ENCODE results near the gene POM121L12. TPM values are rescaled to one million over a fixed set of nuclear protein-coding genes. Genes with fewer than 3 reads are reported as not detected.

Gene POM121L12
- total RNA-seq: not detected

DNA sequence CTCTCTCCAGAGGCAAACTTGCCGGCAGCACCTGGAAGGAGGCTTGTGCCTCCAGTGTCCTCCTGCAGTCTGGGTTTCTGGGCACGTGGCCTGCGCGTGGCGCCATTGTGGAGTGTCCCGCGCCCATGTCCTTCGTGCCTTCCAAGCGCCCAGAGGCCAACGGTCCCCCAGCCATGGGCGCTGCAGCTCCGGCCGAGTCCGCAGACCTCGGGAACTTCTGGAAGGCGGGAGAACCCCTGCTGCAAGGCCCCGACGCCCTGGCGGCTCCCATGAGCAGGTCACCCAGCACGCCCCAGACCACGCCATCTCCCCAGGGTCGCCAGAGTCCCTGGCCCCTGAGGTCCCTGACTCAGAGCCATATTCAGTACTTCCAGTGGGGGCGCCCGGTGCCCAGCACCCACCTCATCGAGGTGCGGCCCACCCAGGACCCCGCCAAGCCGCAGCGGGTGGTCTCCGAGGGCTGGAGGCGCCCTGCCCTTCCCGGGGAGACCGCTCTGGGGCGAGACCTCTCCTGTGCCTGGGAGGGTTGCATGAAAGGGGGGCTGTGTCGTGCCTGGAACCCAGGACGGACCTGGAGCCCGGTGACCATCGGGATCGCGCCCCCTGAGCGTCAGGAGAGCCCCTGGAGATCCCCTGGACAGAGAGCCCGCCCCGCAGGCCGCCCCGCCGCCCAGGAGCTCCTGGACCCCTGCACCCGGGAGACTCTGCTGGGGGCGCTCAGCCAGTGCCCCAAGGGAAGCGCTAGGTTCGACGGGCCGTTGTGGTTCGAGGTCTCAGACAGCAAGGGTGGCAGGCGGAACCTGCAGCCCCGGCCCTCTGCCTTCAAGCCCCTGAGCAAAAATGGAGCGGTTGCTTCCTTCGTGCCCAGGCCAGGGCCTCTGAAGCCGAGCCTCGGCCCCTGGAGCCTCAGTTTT is at the start of gene POM121L12:
Gene POM121L12 (plus strand): TSS at position 135 of the 914 bp plus-strand sequence. CDS start 39 bp downstream, at position 174.
- H3K4me3 ChIP-seq (replicated peaks in 1 of 3): no peak within 1 kb of the TSS
- no peak for DNase-seq
- WGBS, 2 donors: 93 to 96% methylated on average over 31 to 34 of the region's 59 CpGs

DNA sequence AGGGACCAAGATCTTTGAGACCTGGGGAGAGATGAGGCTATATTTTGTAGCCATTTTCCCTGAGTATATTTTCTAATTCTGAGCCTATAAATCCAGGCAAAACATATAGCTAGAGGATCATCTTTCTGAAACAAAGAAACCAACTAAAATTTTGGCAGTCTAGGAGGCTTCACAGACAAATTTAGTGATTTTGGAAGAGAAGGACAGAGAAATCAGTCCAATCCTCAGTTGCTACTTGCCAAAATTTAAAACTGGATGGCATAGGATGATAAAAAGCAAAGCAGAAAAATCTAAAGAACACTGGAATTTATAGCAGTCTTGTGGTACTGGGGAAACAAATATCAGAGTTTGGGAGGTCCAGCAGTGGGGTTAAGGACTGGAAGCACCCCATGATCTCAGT is 43.4 kb upstream of the POM121L12 start:
- intact Hi-C loops (cut with DNase I): no loop called here
- Histone ChIP-seq H3K36me3 (no peaks in the 10 kb centered on the region), H3K4me3 (replicated peaks in 1 of 3) (no peak overlapping the region), H3K27ac (no peak overlapping the region), H3K9me3 (no peaks in the 10 kb centered on the region), H3K27me3 (no peaks in the 10 kb centered on the region), H3K4me1 (no peaks in the 10 kb centered on the region)
- no peak for DNase-seq
- no peak for TF ChIP-seq POLR2A (IDR thresholded peaks at IDR 0.05)
- TF ChIP-seq, protein P1, sequence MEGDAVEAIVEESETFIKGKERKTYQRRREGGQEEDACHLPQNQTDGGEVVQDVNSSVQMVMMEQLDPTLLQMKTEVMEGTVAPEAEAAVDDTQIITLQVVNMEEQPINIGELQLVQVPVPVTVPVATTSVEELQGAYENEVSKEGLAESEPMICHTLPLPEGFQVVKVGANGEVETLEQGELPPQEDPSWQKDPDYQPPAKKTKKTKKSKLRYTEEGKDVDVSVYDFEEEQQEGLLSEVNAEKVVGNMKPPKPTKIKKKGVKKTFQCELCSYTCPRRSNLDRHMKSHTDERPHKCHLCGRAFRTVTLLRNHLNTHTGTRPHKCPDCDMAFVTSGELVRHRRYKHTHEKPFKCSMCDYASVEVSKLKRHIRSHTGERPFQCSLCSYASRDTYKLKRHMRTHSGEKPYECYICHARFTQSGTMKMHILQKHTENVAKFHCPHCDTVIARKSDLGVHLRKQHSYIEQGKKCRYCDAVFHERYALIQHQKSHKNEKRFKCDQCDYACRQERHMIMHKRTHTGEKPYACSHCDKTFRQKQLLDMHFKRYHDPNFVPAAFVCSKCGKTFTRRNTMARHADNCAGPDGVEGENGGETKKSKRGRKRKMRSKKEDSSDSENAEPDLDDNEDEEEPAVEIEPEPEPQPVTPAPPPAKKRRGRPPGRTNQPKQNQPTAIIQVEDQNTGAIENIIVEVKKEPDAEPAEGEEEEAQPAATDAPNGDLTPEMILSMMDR (IDR thresholded peaks at IDR 0.05): no peak

More for the DNA sequence above, at the start of gene POM121L12:
- Histone ChIP-seq H3K27me3 (no peaks in the 10 kb centered on the region), H3K27ac (no peak within 1 kb of the TSS), H3K36me3 (no peaks in the 10 kb centered on the region), H3K4me1 (no peaks in the 10 kb centered on the region), H3K9me3 (no peaks in the 10 kb centered on the region)
- TF ChIP-seq POLR2A (IDR thresholded peaks at IDR 0.05): no peak
- TF ChIP-seq, protein P1 (IDR thresholded peaks at IDR 0.05): no peak
- intact Hi-C loops (cut with DNase I): no loop called here

DNA sequence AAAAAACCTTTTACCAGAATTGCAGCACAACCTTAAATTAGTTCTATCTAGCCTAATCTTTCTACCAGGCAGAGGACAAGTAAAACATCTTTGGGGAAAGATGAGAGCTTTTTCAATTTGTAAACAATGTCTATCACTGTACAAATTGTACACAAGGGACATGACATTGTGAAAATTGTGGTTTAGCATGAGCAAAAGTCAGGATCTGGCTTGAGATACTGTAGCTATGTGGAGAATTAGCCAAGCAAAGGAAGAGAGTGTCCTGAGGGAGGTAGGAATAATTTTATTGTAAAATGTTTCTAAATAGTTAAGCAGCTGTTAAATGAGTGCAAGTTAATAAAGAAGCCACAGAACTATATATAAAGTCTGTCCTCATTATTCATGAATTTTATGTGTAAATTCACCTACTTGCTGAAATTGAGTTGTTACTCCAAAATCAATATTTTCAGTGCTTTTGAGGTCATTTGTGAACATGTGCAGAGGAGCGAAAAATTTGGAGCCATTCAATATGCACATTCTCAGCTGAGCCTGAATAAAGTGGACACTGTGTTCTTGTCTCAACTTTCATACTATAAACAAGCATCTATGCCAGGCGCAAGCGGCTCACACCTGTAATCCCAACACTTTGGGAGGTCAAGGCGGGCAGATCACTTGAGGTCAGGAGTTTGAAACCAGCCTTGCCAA is 42.8 kb upstream of the POM121L12 start:
- WGBS, 2 donors: 82 to 89% methylated on average over 4 of the region's 4 CpGs
- H3K27ac ChIP-seq: no peak overlapping the region
- H3K4me1 ChIP-seq: no peaks in the 10 kb centered on the region
- H3K27me3 ChIP-seq: no peaks in the 10 kb centered on the region
- H3K9me3 ChIP-seq: no peaks in the 10 kb centered on the region
- intact Hi-C loops (cut with DNase I): no loop called here
- no peak overlapping the region for H3K4me3 ChIP-seq (replicated peaks in 1 of 3)
- no peaks in the 10 kb centered on the region for H3K36me3 ChIP-seq
- TF ChIP-seq, protein P1 (IDR thresholded peaks at IDR 0.05): no peak
- no peak for TF ChIP-seq POLR2A (IDR thresholded peaks at IDR 0.05)
- no peak for DNase-seq

DNA sequence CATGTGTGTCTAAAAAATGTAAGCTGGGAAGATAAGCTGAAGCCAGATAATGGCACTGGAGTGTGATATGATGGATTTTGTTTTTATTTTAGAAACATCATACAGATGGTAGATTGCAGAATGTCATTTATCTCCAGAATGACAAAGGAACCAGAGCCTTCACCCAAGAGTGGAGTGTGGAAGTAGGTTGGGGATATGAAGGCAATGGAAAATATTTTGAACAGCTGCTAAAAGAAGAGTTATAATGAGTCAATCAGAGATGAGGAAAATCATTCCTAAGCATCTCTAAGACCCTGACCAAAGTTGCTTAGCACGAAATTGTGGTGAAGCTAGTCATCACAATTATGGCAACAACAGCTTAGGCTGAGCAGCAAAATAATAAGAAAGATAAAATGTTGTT is 39.8 kb upstream of the POM121L12 start:
- no peaks in the 10 kb centered on the region for H3K36me3 ChIP-seq
- H3K27me3 ChIP-seq: no peaks in the 10 kb centered on the region
- H3K4me1 ChIP-seq: no peaks in the 10 kb centered on the region
- WGBS, 2 donors: 59 to 67% methylated on average over 1 of the region's 1 CpG
- no peak for DNase-seq
- TF ChIP-seq POLR2A (IDR thresholded peaks at IDR 0.05): no peak
- TF ChIP-seq, protein P1 (IDR thresholded peaks at IDR 0.05): no peak
- no peak overlapping the region for H3K27ac ChIP-seq
- H3K9me3 ChIP-seq: no peaks in the 10 kb centered on the region
- no peak overlapping the region for H3K4me3 ChIP-seq (replicated peaks in 1 of 3)
- intact Hi-C loops (cut with DNase I): no loop called here

DNA sequence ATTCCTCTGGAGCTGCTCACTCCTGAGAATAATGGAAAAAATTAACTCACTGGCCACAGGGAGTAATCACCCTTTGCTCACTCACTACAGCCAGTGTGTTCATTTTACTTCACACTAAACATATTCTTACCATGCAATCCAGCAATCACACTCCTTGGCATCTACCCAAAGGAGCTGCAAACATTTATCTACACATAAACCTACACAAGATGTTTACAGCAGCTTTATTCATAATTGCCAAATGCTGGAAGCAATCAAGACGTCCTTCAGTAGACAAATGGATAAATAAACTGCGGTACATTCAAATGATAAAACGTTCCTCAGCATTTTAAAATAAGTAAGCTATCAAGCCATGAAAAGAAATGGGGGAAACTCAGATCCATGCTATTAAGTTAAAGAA is 34.2 kb upstream of the POM121L12 start:
- TF ChIP-seq POLR2A (IDR thresholded peaks at IDR 0.05): no peak
- TF ChIP-seq, protein P1 (IDR thresholded peaks at IDR 0.05): no peak
- H3K27ac ChIP-seq: no peak overlapping the region
- no peaks in the 10 kb centered on the region for H3K9me3 ChIP-seq
- intact Hi-C loops (cut with DNase I): no loop called here
- no peak overlapping the region for H3K4me3 ChIP-seq (replicated peaks in 1 of 3)
- H3K4me1 ChIP-seq: no peaks in the 10 kb centered on the region
- H3K27me3 ChIP-seq: no peaks in the 10 kb centered on the region
- 71 to 73% methylated on average over 3 of the region's 3 CpGs for WGBS, 2 donors
- DNase-seq: no peak
- no peaks in the 10 kb centered on the region for H3K36me3 ChIP-seq
